ENCODE data around the gene IRAK1. TPM values are rescaled to one million over a fixed set of nuclear protein-coding genes. Genes with fewer than 3 reads are reported as not detected.

IRAK1 gene
- total and polyA plus RNA-seq, 2 of the 8 experiments (the other 6 are each of a cell fraction or from before 2014, with no cell fraction given) = 26.6 to 41.7 TPM

GRCh38 chrX:153971450-153972367, 48.0 kb downstream of the IRAK1 start, which contains the start of gene HCFC1:
HCFC1 (minus strand) TSS chrX:153971818; CDS start chrX:153970840, 978 bp downstream.
- H3K23me2 ChIP-seq (ENCODE audit: low read depth, low read length) = peaks cover 8% of the 10 kb centered on the region; the same call in 1 of the 2 replicates
- H3K23ac ChIP-seq (ENCODE audit: insufficient read length) = no peak within 1 kb of the TSS
- H3K4me2 ChIP-seq (ENCODE audit: insufficient read depth in 1 of 2, low read depth in 2 of 2, low read length in 2 of 2) = peak within 1 kb of the TSS; percentile 66 to 69
- FAIRE-seq = peak; percentile 57
- peak within 1 kb of the TSS; percentile 98 for H3K4ac ChIP-seq (replicated peaks; ENCODE audit: insufficient read length, low read depth, low read length)
- peak in 1 of 2 experiments; percentile 86 for DNase-seq (ENCODE audit: low read depth in 1 of 2, low spot score in 2 of 2)
- H4K91ac ChIP-seq (replicated peaks; ENCODE audit: insufficient read length, low read length) = peak within 1 kb of the TSS; percentile 100
- H2BK15ac ChIP-seq (ENCODE audit: low read length) = no peak within 1 kb of the TSS
- peak within 1 kb of the TSS; percentile 100 for H4K8ac ChIP-seq (ENCODE audit: extremely low read depth, insufficient read depth, low read length)
- H3K27me3 ChIP-seq (replicated peaks in 1 of 4; ENCODE audit: control insufficient read depth in 3 of 4, extremely low read depth in 1 of 4, insufficient read depth in 3 of 4, low read length in 3 of 4) = no peaks in the 10 kb centered on the region
- peak within 1 kb of the TSS; percentile 98 for H4K5ac ChIP-seq (ENCODE audit: insufficient read length, low read depth, low read length)
- H3K4me3 ChIP-seq (ENCODE audit: extremely low read depth in 1 of 4, insufficient read depth in 2 of 4, low read depth in 3 of 4, low read length in 4 of 4) = peak within 1 kb of the TSS; percentile 92 to 99 (median 95)
- H3K36me3 ChIP-seq (ENCODE audit: control insufficient read depth in 2 of 4, insufficient read depth in 4 of 4, low read length in 3 of 4) = no peaks in the 10 kb centered on the region
- 0% methylated on average over 31 of the region's 96 CpGs; no CpG with 5 or more reads in 1 of the 2 experiments for WGBS, 2 experiments (ENCODE audit: extremely low coverage in 1 of 2, insufficient coverage in 1 of 2, insufficient read length in 1 of 2, insufficient replicate concordance in 2 of 2, low coverage in 1 of 2, low lambda C conversion rate in 2 of 2, missing lambda C conversion rate in 1 of 2)
- no peak within 1 kb of the TSS for H3K14ac ChIP-seq (ENCODE audit: insufficient read length)
- H3K79me1 ChIP-seq (ENCODE audit: low read depth, low read length) = peaks cover 2% of the 10 kb centered on the region; the same call in 1 of the 2 replicates
- H2AFZ ChIP-seq (ENCODE audit: low read length) = no peak within 1 kb of the TSS
- peak within 1 kb of the TSS; percentile 96 for H3K18ac ChIP-seq (ENCODE audit: extremely low read depth, low read length)
- peaks cover 18 to 21% of the 10 kb centered on the region in 2 experiments for H4K20me1 ChIP-seq (replicated peaks in 1 of 2; ENCODE audit: control insufficient read depth in 1 of 2, insufficient read depth in 2 of 2, low read length in 2 of 2)
- CTCF ChIA-PET (ENCODE audit: partially characterized antibody) = interaction anchor here (2.5 to 11.2 kb wide), 2 partner anchors 24 to 42 kb away, joined by 8 to 102 read pairs; partner anchors contain the start of gene RENBP
- H2BK12ac ChIP-seq (ENCODE audit: low read depth, low read length) = peak within 1 kb of the TSS; percentile 99; the same call in 1 of the 2 replicates
- H3K56ac ChIP-seq (replicated peaks; ENCODE audit: insufficient read length, low read depth, low read length) = peak within 1 kb of the TSS; percentile 97
- peak within 1 kb of the TSS; percentile 83 for H2BK120ac ChIP-seq (replicated peaks; ENCODE audit: low read depth, low read length)
- no peaks in the 10 kb centered on the region for H3K9me3 ChIP-seq (ENCODE audit: insufficient read depth in 2 of 2, low read depth in 1 of 2, low read length in 1 of 2)
- peaks cover 4 to 24% (median 12%) of the 10 kb centered on the region in 4 experiments for H3K4me1 ChIP-seq (replicated peaks in 1 of 4; ENCODE audit: control insufficient read depth in 3 of 4, insufficient read depth in 4 of 4, low read length in 3 of 4)
- peak within 1 kb of the TSS; percentile 99 for H2BK5ac ChIP-seq (ENCODE audit: low read depth, low read length)
- POLR2A ChIA-PET (ENCODE audit: partially characterized antibody) = interaction anchor here (0.6 to 4.6 kb wide), 35 partner anchors 10 to 399 kb away, joined by 3 to 43 read pairs (median 4); partner anchors contain the start of genes ARHGAP4, IRAK1, L1CAM and SRPK3
- H3K9ac ChIP-seq (replicated peaks in 1 of 4; ENCODE audit: extremely low read depth in 1 of 4, low read depth in 3 of 4, low read length in 3 of 4) = peak within 1 kb of the TSS; percentile 95 to 100 (median 99)
- peaks cover 30 to 40% of the 10 kb centered on the region in 2 experiments for H3K79me2 ChIP-seq (ENCODE audit: control insufficient read depth in 1 of 2, insufficient read depth in 2 of 2, low read length in 2 of 2)
- no peak within 1 kb of the TSS for H2BK20ac ChIP-seq (ENCODE audit: low read length)
- peak within 1 kb of the TSS; percentile 99 for H3K27ac ChIP-seq (ENCODE audit: low read depth, low read length)
- H2AK5ac ChIP-seq (ENCODE audit: low read depth, low read length) = peak within 1 kb of the TSS; percentile 90; the same call in 1 of the 2 replicates
- TF ChIP-seq CHD2 (IDR thresholded peaks at IDR 0.05; ENCODE audit: low read length) (no peak), YY1 (IDR thresholded peaks at IDR 0.05; ENCODE audit: low read depth, low read length) (peak; percentile 91), TAF1 (IDR thresholded peaks at IDR 0.05; ENCODE audit: low read depth, low read length) (peak; percentile 91), ASH2L (IDR thresholded peaks at IDR 0.05; ENCODE audit: low read length) (no peak), ATF2 (IDR thresholded peaks at IDR 0.05; ENCODE audit: low read length) (peak; percentile 81; the same call in 1 of the 2 replicates), JUND (IDR thresholded peaks at IDR 0.05; ENCODE audit: low read length) (peak; percentile 84), TAF7 (optimal IDR thresholded peaks at IDR 0.05; ENCODE audit: borderline replicate concordance, low read depth, low read length) (peak; percentile 34), EP300 (IDR thresholded peaks at IDR 0.05; ENCODE audit: borderline replicate concordance in 1 of 2, low read depth in 2 of 2, low read length in 2 of 2) (0 out of 3 replicates have a peak, but pooled peaks of 1 of the 2 experiments have one; percentile 43), CEBPB (IDR thresholded peaks at IDR 0.05; ENCODE audit: low read depth, low read length) (no peak)
